Keratinocyte (primary cell): ENCODE measurements around the gene TBC1D16. TPM values are rescaled to one million over a fixed set of nuclear protein-coding genes. Genes with fewer than 3 reads are reported as not detected.
"Not testable (repeated sequence)": the region's sequence is repeated elsewhere in the genome, so short reads cannot be mapped to it uniquely, and the experiment has no call there.

Source experiments
- DNase-seq: peaks from one replicate; pipeline ENCODE4 v3.0.0-alpha.2; 2011; ENCODE audit warnings: low read depth, missing footprints, low spot score
- FAIRE-seq: peaks from 2 replicates; lab custom pipeline; 2011; peaks lifted over from hg19 to GRCh38; lab: Jason Lieb, UNC
- H2AFZ ChIP-seq: 2 replicates; pipeline ENCODE4 v1.6.0; 2012; ENCODE audit warnings: low read length, control low read depth, inconsistent platforms; ENCODE audit not compliant: control insufficient read depth
- H3K27ac ChIP-seq: 2 replicates; pipeline ENCODE4 v1.5.1; 2011; ENCODE audit warnings: low read length; ENCODE audit not compliant: control insufficient read depth, insufficient read depth
- H3K27me3 ChIP-seq: 3 replicates; pipeline ENCODE4 v1.6.0; 2011; ENCODE audit warnings: low read length; ENCODE audit not compliant: control insufficient read depth, insufficient read depth; ENCODE audit errors: extremely low read depth
- H3K36me3 ChIP-seq, 2 experiments: 2 replicates in 1 of 2; 3 replicates in 1 of 2; pipeline ENCODE4 v1.5.1; 2011; ENCODE audit warnings: low read length in 2 of 2, mild to moderate bottlenecking in 1 of 2; ENCODE audit not compliant: control insufficient read depth in 2 of 2, insufficient read depth in 2 of 2; ENCODE audit errors: extremely low read depth in 1 of 2
- H3K4me1 ChIP-seq: 3 replicates; pipeline ENCODE4 v1.5.1; 2011; ENCODE audit warnings: low read length; ENCODE audit not compliant: control insufficient read depth, insufficient read depth; ENCODE audit errors: extremely low read depth
- H3K4me2 ChIP-seq: 3 replicates; pipeline ENCODE4 v1.6.0; 2011; ENCODE audit warnings: low read depth, low read length; ENCODE audit not compliant: control insufficient read depth, insufficient read depth; ENCODE audit errors: extremely low read depth
- H3K4me3 ChIP-seq, 3 experiments: fragments of 200-600 bp in 1 of 3; sonication (generic) in 1 of 3; 2 replicates in 2 of 3; 3 replicates in 1 of 3; pipeline ENCODE4 v1.5.1; 2011 to 2016; ENCODE audit warnings: low read length in 3 of 3, mild to moderate bottlenecking in 3 of 3, control low read depth in 2 of 3, inconsistent platforms in 1 of 3, low read depth in 1 of 3, mixed read lengths in 1 of 3, mixed run types in 1 of 3, moderate library complexity in 1 of 3; ENCODE audit not compliant: control insufficient read depth in 2 of 3, insufficient read depth in 2 of 3; ENCODE audit errors: extremely low read depth in 1 of 3
- H3K79me2 ChIP-seq: 2 replicates; pipeline ENCODE4 v1.6.0; 2012; ENCODE audit warnings: low read length; ENCODE audit not compliant: control insufficient read depth, insufficient read depth
- H3K9ac ChIP-seq: 3 replicates; pipeline ENCODE4 v1.6.0; 2011; ENCODE audit warnings: low read length; ENCODE audit not compliant: control insufficient read depth, insufficient read depth; ENCODE audit errors: extremely low read depth
- H3K9me1 ChIP-seq: 3 replicates; pipeline ENCODE4 v1.6.0; 2011; ENCODE audit warnings: low read length; ENCODE audit not compliant: control insufficient read depth, insufficient read depth; ENCODE audit errors: extremely low read depth
- H3K9me3 ChIP-seq: 2 replicates; pipeline ENCODE4 v1.5.1; 2012; ENCODE audit warnings: low read depth, low read length; ENCODE audit not compliant: control insufficient read depth
- H4K20me1 ChIP-seq: 3 replicates; pipeline ENCODE4 v1.6.0; 2011; ENCODE audit warnings: low read length; ENCODE audit not compliant: control insufficient read depth, insufficient read depth; ENCODE audit errors: extremely low read depth
- EZH2 ChIP-seq: IDR thresholded peaks from one replicate; pipeline ENCODE4 v1.6.1; 2012; ENCODE audit warnings: inconsistent platforms, mild to moderate bottlenecking, low read length, moderate library complexity
- dilution Hi-C: fragments of 300-500 bp; cut with MboI; formaldehyde crosslinking; loops from one replicate; pipeline ENCODE4 v1.7.0; 2020; ENCODE audit warnings: low sequenced_read_pairs; ENCODE audit not compliant: extremely low pct_ligation_motif_present
- polyA plus RNA-seq, 5 experiments: library from polyadenylated mRNA; depleted of rRNA in 3 of 5; stranded (reverse) in 3 of 5; stranded (forward) in 1 of 5; unstranded in 1 of 5; fragments of >200 nt; gene quantifications; 1 replicate in 1 of 5; 2 replicates in 3 of 5; 3 replicates in 1 of 5; pipeline versions ENCODE4 v1.2.1 to v1.2.3, GENCODE V29; 2011 to 2012; ENCODE audit warnings: missing spikeins in 2 of 5, low read depth in 1 of 5, low replicate concordance in 1 of 5
- TF ChIP-seq, protein P1 (sequence below), 3 experiments: IDR thresholded peaks in 1 of 3; conservative IDR thresholded peaks in 1 of 3; optimal IDR thresholded peaks in 1 of 3; 2 replicates in 2 of 3; 3 replicates in 1 of 3; pipeline versions ENCODE3 to v1.5.1; 2011; ENCODE audit warnings: low read length in 3 of 3, mild to moderate bottlenecking in 3 of 3, moderate library complexity in 2 of 3, control low read depth in 1 of 3, inconsistent platforms in 1 of 3; ENCODE audit not compliant: insufficient read depth in 2 of 3; ENCODE audit errors: extremely low read depth in 1 of 3

TBC1D16 gene
- polyA plus RNA-seq, 1 donor (not counting 4 experiments of a cell fraction or from before 2014, with no cell fraction given): 8.6 TPM

DNA sequence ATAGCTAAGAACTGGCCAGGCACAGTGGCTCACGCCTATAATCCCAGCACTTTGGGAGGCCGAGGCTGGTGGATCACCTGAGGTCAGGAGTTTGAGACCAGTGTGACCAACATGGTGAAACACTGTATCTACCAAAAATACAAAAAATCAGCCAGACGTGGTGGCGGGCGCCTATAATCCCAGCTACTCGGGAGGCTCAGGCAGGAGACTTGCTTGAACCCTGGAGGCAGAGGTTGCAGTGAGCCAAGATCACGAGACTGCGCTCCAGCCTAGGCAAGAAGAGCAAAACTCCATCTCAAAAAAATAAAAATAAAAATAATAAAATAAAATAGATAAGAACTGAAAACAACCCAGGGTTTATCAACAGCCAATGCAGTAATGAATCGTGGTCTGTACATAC is 74.1 kb downstream of the TBC1D16 start:
- DNase-seq, H2AFZ ChIP-seq, H3K4me2 ChIP-seq, H3K27me3 ChIP-seq, H3K9ac ChIP-seq, H4K20me1 ChIP-seq, H3K4me1 ChIP-seq, dilution Hi-C loops, FAIRE-seq, H3K9me1 ChIP-seq, H3K4me3 ChIP-seq, H3K79me2 ChIP-seq, H3K9me3 ChIP-seq, H3K36me3 ChIP-seq, H3K27ac ChIP-seq: not testable (repeated sequence)

DNA sequence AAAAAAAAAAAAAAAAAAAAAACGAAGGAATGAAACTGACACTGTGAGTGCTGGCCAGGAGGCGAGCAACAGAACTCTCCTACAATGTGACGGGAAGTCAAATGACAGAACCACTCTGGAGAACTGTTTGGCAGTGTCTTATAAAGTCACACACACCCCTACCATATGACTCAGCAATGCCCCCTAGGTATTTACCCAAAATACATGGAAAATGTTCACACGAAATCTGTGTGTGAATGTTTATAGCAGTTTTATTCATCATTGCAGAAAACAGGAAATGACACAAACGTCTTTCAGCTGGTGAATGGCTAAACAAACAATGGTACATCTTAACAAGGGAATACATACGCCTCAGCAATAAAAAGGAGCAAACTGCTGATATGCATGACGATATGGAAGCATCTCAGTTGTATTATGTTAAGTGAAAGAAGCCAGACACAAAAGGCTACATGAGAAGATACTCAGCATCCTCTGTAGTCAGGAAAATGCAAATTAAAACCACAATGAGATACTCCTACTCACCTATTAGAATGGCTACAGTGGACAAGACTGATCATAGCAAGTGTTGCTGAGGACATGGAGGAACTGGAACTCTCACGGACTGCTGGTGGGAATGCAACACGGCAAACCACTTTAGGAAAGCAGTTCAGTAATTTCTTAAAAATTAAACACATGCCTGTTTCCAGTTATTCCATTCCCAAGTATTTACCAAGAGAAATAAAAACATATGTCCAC is 74.7 kb downstream of the TBC1D16 start:
- TF ChIP-seq, protein P1, sequence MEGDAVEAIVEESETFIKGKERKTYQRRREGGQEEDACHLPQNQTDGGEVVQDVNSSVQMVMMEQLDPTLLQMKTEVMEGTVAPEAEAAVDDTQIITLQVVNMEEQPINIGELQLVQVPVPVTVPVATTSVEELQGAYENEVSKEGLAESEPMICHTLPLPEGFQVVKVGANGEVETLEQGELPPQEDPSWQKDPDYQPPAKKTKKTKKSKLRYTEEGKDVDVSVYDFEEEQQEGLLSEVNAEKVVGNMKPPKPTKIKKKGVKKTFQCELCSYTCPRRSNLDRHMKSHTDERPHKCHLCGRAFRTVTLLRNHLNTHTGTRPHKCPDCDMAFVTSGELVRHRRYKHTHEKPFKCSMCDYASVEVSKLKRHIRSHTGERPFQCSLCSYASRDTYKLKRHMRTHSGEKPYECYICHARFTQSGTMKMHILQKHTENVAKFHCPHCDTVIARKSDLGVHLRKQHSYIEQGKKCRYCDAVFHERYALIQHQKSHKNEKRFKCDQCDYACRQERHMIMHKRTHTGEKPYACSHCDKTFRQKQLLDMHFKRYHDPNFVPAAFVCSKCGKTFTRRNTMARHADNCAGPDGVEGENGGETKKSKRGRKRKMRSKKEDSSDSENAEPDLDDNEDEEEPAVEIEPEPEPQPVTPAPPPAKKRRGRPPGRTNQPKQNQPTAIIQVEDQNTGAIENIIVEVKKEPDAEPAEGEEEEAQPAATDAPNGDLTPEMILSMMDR (optimal IDR thresholded peaks at IDR 0.05 in 1 of 3, IDR thresholded peaks at IDR 0.05 in 1 of 3, conservative IDR thresholded peaks at IDR 0.05 in 1 of 3; ENCODE audit: extremely low read depth in 1 of 3, insufficient read depth in 2 of 3, low read length in 3 of 3): no peak
- TF ChIP-seq EZH2: no peak
- no peaks in the 10 kb centered on the region for H3K36me3 ChIP-seq
- no peaks in the 10 kb centered on the region for H3K79me2 ChIP-seq
- peaks cover 4% of the 10 kb centered on the region for H3K4me1 ChIP-seq
- no peaks in the 10 kb centered on the region for H3K27me3 ChIP-seq
- H3K4me2 ChIP-seq: no peak overlapping the region
- H3K4me3 ChIP-seq: no peak overlapping the region
- DNase-seq: no peak
- FAIRE-seq: no peak
- H2AFZ ChIP-seq: no peak overlapping the region
- no peaks in the 10 kb centered on the region for H3K9me1 ChIP-seq
- H3K9ac ChIP-seq: no peak overlapping the region
- no peak overlapping the region for H3K27ac ChIP-seq
- no peaks in the 10 kb centered on the region for H4K20me1 ChIP-seq
- H3K9me3 ChIP-seq: no peaks in the 10 kb centered on the region
- dilution Hi-C loops: no loop called here

DNA sequence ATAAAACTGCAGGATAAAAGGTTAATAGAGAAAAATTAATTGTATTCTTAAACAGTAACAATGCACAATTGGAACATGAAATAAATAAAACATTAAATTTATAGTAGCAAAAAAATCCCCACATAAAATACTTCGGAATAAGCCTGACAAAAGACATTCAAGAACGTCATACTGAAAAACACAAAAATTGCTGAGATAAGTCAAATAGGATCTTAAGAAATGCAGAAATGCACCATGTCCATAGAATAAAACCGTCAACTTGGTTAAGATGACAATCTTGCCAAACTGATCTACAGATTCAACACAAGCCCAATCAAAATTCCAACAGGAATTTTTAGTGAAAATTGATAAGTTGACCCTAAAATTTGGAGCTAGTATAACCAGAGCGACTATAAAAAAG is 76.6 kb downstream of the TBC1D16 start:
- Histone ChIP-seq H3K9me3 (no peaks in the 10 kb centered on the region), H3K4me3 (no peak overlapping the region), H3K27me3 (no peaks in the 10 kb centered on the region), H3K9ac (no peak overlapping the region), H3K27ac (no peak overlapping the region), H3K36me3 (peaks cover 0 to 2% of the 10 kb centered on the region in 2 experiments), H3K9me1 (no peaks in the 10 kb centered on the region), H3K4me2 (no peak overlapping the region), H3K4me1 (peaks cover 4% of the 10 kb centered on the region), H3K79me2 (no peaks in the 10 kb centered on the region), H2AFZ (no peak overlapping the region), H4K20me1 (no peaks in the 10 kb centered on the region)
- dilution Hi-C loops: no loop called here
- FAIRE-seq (no peak), DNase-seq (no peak)
- TF ChIP-seq EZH2: no peak
- TF ChIP-seq, protein P1 (optimal IDR thresholded peaks at IDR 0.05 in 1 of 3, IDR thresholded peaks at IDR 0.05 in 1 of 3, conservative IDR thresholded peaks at IDR 0.05 in 1 of 3; ENCODE audit: extremely low read depth in 1 of 3, insufficient read depth in 2 of 3, low read length in 3 of 3): no peak
